Activated CD4-positive, CD25-positive, alpha-beta regulatory T cell (primary cell): ENCODE data around the gene VENTX.

Experiments used
- DNase-seq, 4 experiments: peaks; one replicate each; lab custom pipeline; 2025; lab: John Stamatoyannopoulos, UW

The VENTX gene

GRCh38 chr10:133235265-133235855 is 2.3 kb upstream of the VENTX start:
- DNase-seq: no peak

GRCh38 chr10:133235932-133236331 is 1.7 kb upstream of the VENTX start:
- no peak for DNase-seq

- DNase-seq: no peak
These were observed 1.0 kb upstream of the VENTX start for GRCh38 chr10:133236401-133237240.

GRCh38 chr10:133237241-133237587 is 441 bp upstream of the VENTX start:
- DNase-seq: no peak

GRCh38 chr10:133238466-133238804 is 780 bp downstream of the VENTX start:
- DNase-seq: no peak

GRCh38 chr10:133239990-133240389 is 2.3 kb downstream of the VENTX start:
- no peak for DNase-seq

GRCh38 chr10:133241501-133242205 is 4.0 kb downstream of the VENTX start:
- no peak for DNase-seq

- DNase-seq: no peak
These were observed 5.1 kb downstream of the VENTX start for GRCh38 chr10:133242611-133243356.

GRCh38 chr10:133243593-133243992 is 5.9 kb downstream of the VENTX start:
- DNase-seq: no peak

GRCh38 chr10:133245439-133246235 is 8.0 kb downstream of the VENTX start:
- no peak for DNase-seq

GRCh38 chr10:133246236-133246626 is 8.6 kb downstream of the VENTX start:
- no peak for DNase-seq

GRCh38 chr10:133247681-133248333 is 10.2 kb downstream of the VENTX start:
- no peak for DNase-seq

- no peak for DNase-seq
These were observed 10.7 kb downstream of the VENTX start for GRCh38 chr10:133248334-133248715.

GRCh38 chr10:133249094-133249780 is 11.6 kb downstream of the VENTX start:
- no peak for DNase-seq

GRCh38 chr10:133249975-133250754 is 12.5 kb downstream of the VENTX start:
- no peak for DNase-seq

GRCh38 chr10:133251388-133252222 is 13.9 kb downstream of the VENTX start:
- no peak for DNase-seq

- DNase-seq: no peak
These were observed 14.5 kb downstream of the VENTX start for GRCh38 chr10:133252223-133252552.

GRCh38 chr10:133253361-133253955 is 15.8 kb downstream of the VENTX start:
- DNase-seq: no peak
